ENCODE data around the gene ZBTB3.
"Not testable (repeated sequence)": the region's sequence is repeated elsewhere in the genome, so short reads cannot be mapped to it uniquely, and the experiment has no call there.

The ZBTB3 gene

DNA sequence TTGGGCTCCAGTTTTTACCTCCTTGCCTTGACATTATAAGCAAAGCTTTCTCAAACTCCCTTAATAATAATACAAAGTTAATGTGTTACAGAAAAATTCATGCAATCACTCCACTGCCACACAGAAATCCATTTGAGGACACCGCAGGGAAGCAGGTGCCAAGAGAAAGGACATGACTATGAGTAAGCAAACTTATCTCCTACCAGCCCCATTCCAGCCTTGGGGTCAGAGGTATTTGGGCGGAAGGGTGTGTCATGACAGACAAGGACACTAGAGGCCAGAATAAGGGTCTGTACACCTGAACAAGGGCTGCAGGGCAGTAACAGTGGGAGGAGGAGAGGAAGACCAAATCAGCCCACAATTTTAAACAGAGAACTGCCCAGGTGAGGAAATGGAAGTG lies 40.6 kb downstream of the ZBTB3 start:
- DNase-seq, result no peak

DNA sequence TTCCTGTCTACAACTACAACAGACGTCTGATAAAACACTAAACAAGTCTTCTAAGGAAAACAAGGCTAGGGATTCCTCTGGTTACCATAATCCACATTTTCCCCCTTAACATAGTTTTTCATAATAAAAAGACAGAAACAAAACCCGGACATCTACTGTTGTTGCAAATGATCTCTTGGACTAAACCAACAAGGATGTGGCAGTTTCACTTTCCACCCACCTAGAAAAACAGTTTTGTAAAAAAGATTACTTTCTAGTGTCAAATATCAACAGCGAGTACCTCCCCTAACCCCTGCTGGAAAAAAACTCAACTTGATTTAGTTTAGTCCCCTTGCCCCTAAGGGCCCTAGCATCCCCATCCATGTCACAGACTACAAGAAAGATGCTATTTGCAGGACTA lies 41.1 kb downstream of the ZBTB3 start:
- no peak for DNase-seq

DNA sequence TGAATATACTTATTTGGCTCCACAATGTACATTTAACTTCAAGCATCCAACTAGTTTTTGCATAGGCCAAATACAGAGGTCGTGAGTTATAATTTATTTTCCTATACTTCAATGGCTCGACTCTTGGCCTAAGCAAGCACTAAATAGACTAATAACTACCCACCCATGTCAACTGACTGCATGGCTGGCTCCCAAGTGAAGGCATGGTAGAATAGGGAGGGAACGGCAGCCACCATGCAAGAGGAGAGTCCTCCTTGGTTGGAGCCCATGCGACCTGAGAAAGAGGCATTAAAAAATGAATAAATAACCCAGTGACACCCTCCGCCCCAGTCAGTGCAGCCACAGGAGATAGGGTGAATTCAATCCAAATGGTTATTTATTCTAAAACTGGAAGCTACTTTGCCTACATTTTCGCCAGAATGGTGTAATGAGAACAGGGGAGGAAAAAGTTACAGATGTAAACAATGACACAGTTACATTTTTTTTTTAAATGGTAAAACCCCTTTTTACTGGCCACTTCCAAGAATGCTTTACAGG lies 41.6 kb downstream of the ZBTB3 start:
- no peak for DNase-seq

DNA sequence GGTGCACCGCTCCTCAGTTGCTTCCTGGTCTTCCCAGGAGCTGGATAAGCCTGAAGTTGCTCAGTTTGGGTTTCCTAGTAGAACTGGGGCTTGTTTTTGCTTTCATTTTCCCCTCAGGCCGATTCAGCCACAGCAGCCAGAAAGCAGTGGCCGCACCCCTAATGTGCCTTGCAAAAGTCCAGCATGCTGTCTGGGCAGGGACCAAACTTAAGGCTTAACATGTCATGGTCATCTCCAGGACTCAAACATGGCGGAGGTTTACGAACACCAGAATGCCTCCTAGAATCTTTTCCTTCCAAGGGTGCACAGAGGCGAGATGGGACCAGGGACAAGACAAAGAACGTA lies 44.0 kb downstream of the ZBTB3 start:
- DNase-seq, result no peak

DNA sequence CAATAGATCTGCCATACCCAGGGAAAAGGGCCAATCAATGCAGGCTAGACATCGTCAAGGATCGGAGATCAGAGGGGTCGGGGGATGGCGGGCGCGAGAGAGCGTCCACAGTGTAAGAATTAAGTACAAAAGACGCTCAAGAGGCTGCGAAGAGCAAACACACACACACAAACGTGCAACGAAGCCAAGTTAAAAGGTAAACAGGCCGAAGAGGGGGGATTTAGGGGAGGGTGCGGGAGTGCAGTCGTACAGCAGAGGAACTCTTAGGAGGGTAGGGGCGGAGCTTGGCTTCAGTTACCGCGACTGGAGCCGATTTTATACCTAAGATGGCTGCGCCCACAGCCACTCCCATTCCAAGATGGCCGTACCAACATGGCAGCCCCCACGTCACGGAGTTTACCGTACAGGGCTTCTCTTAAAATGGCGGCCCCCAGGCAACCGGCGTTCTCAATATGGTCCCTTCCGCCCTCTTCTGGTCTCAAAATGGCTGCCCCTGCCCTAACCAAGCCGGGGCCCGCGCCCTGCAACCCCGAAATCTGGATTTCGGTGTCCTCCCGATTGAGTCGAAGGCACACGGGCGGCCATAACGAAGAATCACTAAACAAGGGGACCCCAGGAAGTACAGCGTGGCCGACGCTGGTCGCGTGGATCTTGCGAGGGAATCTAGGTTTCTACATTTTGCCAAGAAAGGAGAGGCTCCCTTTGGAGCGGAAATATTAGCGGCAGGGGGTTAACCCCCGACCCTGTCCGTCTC lies 44.5 kb downstream of the ZBTB3 start:
- DNase-seq, result peak; percentile 98

DNA sequence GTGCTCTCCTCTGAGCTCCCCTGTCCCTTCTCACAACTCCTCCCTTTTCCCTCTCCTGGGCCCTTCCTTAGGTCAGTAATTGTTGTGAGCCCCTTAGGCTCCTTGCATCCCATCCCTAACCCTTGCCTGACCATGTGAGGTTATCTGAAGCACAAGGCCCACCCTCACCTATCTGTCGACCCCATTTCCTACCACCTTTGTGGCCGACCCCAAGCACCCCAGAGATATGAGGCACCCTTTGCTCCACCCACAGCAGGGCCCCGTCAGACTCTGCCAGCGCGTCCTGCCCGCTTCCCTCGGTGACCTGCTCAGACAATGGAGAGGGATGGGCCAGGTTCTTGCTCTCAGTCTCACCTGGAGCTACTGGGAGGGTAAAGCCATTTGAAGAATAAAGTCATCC lies 45.2 kb downstream of the ZBTB3 start:
- no peak for DNase-seq

DNA sequence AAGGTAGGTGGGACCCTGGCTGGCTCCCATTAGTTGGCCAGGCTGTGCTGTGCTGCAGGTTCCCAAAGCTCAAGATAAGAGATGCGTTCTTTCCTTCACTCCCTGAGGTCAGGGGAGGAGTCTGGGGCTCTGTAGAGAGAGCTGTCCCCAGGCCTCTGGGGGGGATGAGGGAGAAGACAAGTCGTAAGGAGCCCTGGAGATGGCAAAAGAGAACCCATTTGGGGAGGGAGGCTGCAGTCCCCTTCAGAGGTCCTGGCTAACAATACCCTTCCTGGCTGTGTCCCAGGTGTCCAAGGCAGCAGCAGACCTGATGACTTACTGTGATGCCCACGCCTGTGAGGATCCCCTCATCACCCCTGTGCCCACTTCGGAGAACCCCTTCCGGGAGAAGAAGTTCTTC lies 45.6 kb downstream of the ZBTB3 start:
- no peak for DNase-seq

DNA sequence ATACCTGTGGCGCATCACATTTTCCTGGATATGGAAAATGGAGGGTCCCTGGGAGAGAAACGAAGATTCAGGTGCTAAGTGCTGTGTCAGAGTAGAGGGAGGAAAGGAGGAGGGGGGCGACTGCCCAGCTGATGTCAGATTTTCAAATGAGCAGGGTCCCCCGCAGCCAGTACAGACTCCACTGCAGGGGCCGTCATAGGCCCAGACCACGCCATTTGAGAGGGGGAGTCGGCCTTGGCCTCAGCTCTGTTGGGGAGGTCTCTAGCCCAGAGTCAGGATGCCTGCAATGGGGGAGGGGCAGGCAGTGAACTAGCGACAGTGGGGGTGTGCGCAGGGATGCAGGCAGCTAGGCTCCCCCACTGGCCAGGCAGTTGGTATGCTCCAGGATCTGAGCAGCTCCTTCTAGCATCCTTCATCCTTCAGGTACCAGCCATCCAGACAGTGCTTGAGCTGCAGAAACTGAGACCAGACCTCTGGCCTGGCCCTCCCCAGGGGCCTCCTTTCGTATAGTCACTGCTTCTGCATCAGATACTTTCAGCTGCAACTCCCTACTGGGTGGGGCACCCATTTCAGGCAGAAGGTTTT lies 46.6 kb downstream of the ZBTB3 start, which contains the start of the genes BSCL2 and GNG3:
TSS of gene BSCL2 (minus strand) at position 148 of the 585 bp plus-strand sequence. CDS start 229 bp downstream, outside the sequence.
TSS of gene GNG3 (plus strand) at position 400 of the 585 bp plus-strand sequence. CDS start 620 bp downstream, outside the sequence.
- no peak for DNase-seq

DNA sequence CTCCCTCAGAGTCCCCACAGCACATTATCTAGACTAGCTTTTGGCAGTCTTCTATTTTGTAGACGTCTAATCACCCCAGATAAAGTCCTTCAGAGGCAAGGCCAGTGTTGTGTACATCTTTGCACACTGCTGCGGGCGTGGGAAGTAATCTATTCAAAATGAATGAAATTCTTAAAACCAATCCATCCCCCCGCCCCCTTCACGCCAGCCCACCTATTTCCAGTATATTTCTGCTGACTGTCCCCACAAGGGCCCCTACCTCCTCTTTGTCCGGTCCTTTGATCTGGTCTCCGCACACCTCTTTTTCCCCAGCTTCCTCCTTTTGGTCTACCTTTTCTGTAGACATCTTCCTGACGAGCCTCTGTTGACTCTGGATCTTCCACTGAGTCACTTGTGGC lies 47.1 kb downstream of the ZBTB3 start:
- no peak for DNase-seq

DNA sequence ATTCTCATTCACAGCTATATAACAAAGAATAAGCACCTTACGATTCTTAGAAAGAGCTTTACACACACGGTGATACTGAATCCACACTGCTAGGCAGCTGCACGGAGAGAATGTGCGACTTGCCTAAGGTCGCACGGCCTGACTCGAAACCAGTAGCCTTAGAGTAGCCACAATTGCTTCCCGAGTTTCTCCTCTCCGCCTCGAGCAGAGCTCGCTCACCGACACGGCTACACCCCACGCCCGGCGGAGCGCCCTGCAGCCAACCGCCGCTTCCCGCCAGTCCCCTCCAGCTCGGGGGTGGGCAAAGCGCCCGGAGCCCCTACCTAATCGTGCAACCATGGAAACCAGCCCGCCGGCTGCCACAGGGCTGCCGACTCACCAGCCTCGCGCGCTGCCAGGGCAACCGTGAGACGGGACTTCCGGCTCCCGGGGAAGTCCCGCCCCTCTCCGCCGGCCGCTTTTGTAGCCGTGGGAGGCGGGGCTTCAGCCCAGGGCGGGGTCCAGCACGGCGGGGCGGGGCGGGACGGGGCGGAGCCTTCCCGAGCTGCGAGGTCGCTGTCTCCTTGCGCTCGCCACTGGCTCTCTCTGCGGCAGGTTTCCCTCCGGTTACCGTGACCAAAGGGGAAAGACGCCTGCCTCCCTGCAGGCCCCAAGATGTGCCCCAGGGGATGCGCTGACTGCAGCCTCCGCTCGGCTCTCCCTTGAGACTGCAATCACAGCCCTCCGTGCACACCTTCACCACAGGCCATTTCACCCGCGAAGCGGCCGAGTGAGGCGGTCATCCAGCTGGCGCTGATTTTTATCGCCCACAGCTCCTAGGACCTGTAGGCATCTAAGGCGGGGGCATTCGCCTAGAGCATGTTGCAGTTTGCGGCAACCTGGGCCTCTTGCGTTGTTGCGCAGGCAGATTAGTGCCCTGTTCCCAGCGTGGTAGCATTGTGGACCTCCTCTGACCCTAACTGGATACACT lies 47.8 kb downstream of the ZBTB3 start:
- DNase-seq, result peak; percentile 92

DNA sequence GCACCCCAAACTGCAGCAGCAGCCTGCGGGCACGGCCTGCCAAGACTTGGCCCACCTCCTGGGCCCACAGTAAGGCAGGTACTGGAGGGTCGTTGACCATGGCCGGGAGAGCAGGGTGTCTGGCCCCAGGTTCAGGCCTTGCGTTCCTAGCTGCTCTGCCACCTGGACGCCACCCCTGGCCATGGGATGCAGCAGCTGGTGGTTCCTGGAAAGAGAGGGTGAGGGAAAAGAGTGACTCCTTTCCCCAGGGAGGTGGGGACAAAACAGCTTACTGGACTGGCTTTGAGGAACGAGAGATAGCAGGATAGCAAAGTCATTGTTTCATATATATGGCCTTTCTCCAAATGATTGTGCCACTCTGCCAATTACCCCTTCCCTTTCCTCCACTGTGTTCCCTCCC lies 48.5 kb downstream of the ZBTB3 start:
- DNase-seq, result no peak

DNA sequence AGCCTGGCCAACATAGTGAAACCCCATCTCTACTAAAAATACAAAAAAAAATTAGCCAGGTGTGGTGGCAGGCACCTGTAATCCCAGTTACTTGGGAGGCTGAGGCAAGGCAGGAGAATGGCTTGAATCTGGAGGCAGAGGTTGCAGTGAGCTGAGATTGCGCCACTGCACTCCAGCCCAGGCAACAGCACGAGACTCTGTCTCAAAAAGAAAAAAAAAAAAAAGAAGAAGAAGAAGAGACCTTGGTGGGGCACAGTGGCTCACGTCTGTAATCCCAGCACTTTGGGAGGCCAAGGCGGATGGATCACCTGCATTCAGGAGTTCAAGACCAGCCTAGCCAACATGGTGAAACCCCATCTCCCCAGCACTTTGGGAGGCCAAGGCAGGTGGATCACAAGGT lies 50.0 kb downstream of the ZBTB3 start:
- DNase-seq, result not testable (repeated sequence)

DNA sequence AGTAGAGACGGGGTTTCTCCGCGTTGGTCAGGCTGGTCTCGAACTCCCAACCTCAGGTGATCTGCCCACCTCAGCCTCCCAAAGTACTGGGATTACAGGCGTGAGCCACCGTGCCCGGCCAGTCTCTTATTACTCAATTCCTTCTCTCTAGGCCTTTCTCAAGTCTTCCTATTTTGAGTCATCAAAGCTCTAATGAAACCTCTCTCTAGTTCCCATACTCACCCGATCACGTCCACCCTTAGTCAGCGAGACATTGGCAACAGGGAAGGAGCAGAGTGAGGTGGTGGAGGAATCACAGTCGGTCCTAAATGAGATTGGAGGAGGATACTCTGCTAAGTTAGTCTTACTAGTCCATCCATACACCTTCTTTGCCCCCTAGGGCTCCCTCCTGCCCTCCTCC lies 51.7 kb downstream of the ZBTB3 start:
- no peak for DNase-seq

Measured in HCEC 1CT (cell line).